ENCODE data around the gene CD320. TPM values are rescaled to one million over a fixed set of nuclear protein-coding genes. Genes with fewer than 3 reads are reported as not detected.
A peak's percentile ranks its signal among the peaks of the same experiment; 100 is the strongest.

The CD320 gene
- polyA plus RNA-seq, 1 donor from 2014 or later: 89.6 TPM

- Histone ChIP-seq H3K9me3 (ENCODE audit: low read length) (no peaks in the 10 kb centered on the region), H3K4me2 (ENCODE audit: low read length) (peak overlapping the region; percentile 68), H3K27ac (ENCODE audit: low read length) (no peak overlapping the region), H3K36me3 (ENCODE audit: insufficient read depth, low read length) (no peaks in the 10 kb centered on the region), H3K79me2 (replicated peaks; ENCODE audit: insufficient read depth, low read length) (peaks cover 29% of the 10 kb centered on the region), H3K9me2 (ENCODE audit: insufficient read depth, low read length) (no peaks in the 10 kb centered on the region), H3K4me3 (ENCODE audit: low read length) (peak overlapping the region; percentile 83), H3K9ac (ENCODE audit: low read length) (peak overlapping the region; percentile 95), H2AFZ (ENCODE audit: low read depth, low read length) (no peak overlapping the region), H3F3A (ENCODE audit: insufficient read depth, low read length, poor library complexity, severe bottlenecking) (no peaks in the 10 kb centered on the region), H4K20me1 (ENCODE audit: insufficient read depth) (peaks cover 6% of the 10 kb centered on the region), H3K27me3 (ENCODE audit: insufficient read depth, low read depth, low read length) (no peaks in the 10 kb centered on the region)
- TF ChIP-seq SMC3 (conservative IDR thresholded peaks at IDR 0.05; ENCODE audit: poor library complexity) (no peak), EZH2 (IDR thresholded peaks at IDR 0.05; ENCODE audit: borderline replicate concordance, insufficient read depth, low read length, poor library complexity, severe bottlenecking) (no peak), REST (IDR thresholded peaks at IDR 0.05; ENCODE audit: borderline replicate concordance) (no peak), TAF1 (IDR thresholded peaks at IDR 0.05; ENCODE audit: low read depth) (no peak), POLR2AphosphoS5 (IDR thresholded peaks at IDR 0.05) (no peak), MXI1 (conservative IDR thresholded peaks at IDR 0.05; ENCODE audit: poor library complexity, severe bottlenecking) (no peak), EP300 (conservative IDR thresholded peaks at IDR 0.05; ENCODE audit: poor library complexity, severe bottlenecking) (no peak), RAD21 (conservative IDR thresholded peaks at IDR 0.05) (no peak)
- TF ChIP-seq, protein P1, sequence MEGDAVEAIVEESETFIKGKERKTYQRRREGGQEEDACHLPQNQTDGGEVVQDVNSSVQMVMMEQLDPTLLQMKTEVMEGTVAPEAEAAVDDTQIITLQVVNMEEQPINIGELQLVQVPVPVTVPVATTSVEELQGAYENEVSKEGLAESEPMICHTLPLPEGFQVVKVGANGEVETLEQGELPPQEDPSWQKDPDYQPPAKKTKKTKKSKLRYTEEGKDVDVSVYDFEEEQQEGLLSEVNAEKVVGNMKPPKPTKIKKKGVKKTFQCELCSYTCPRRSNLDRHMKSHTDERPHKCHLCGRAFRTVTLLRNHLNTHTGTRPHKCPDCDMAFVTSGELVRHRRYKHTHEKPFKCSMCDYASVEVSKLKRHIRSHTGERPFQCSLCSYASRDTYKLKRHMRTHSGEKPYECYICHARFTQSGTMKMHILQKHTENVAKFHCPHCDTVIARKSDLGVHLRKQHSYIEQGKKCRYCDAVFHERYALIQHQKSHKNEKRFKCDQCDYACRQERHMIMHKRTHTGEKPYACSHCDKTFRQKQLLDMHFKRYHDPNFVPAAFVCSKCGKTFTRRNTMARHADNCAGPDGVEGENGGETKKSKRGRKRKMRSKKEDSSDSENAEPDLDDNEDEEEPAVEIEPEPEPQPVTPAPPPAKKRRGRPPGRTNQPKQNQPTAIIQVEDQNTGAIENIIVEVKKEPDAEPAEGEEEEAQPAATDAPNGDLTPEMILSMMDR (IDR thresholded peaks at IDR 0.05; ENCODE audit: poor library complexity, severe bottlenecking): no peak
Observed at GRCh38 chr19:8322638-8322997, 14.5 kb upstream of the CD320 start.

DNA sequence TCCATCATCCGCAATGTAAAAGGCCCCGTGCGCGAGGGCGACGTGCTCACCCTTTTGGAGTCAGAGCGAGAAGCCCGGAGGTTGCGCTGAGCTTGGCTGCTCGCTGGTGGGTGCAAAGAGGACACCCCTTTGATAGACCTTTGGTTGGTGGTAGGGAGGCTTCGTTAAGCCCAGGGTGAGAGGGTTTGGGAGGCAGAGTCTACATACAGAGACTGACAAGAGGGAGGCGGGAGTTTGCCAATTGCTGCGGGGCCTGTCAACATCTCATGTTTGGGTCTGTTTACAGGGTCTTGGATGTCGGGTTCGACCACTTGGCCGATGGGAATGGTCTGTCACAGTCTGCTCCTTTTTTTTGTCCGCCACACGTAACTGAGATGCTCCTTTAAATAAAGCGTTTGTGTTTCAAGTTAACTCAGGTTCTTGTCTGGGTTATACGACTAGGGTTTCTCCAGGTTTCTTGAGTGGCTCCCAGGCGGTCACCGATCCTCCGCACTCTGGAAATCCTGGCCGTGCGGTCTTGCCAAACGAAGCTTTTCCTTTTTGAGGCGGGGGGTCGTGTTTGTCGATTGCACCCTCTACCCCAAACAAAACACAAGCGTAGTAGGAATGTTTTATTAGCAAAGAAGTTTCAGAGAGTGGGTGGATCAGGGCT lies 14.0 kb upstream of the CD320 start:
- H3K27me3 ChIP-seq (ENCODE audit: insufficient read depth, low read depth, low read length): no peaks in the 10 kb centered on the region
- H3F3A ChIP-seq (ENCODE audit: insufficient read depth, low read length, poor library complexity, severe bottlenecking): no peaks in the 10 kb centered on the region
- H3K9me2 ChIP-seq (ENCODE audit: insufficient read depth, low read length): no peaks in the 10 kb centered on the region
- H2AFZ ChIP-seq (ENCODE audit: low read depth, low read length): no peak overlapping the region
- peak overlapping the region; percentile 66 for H3K27ac ChIP-seq (ENCODE audit: low read length)
- peaks cover 29% of the 10 kb centered on the region for H3K79me2 ChIP-seq (replicated peaks; ENCODE audit: insufficient read depth, low read length)
- peak overlapping the region; percentile 68 for H3K4me2 ChIP-seq (ENCODE audit: low read length)
- peak overlapping the region; percentile 95 for H3K9ac ChIP-seq (ENCODE audit: low read length)
- H3K4me3 ChIP-seq (ENCODE audit: low read length): peak overlapping the region; percentile 83
- H3K9me3 ChIP-seq (ENCODE audit: low read length): no peaks in the 10 kb centered on the region
- peaks cover 6% of the 10 kb centered on the region for H4K20me1 ChIP-seq (ENCODE audit: insufficient read depth)
- TF ChIP-seq, protein P1 (IDR thresholded peaks at IDR 0.05; ENCODE audit: poor library complexity, severe bottlenecking): no peak
- peak; percentile 19 for TF ChIP-seq MXI1 (conservative IDR thresholded peaks at IDR 0.05; ENCODE audit: poor library complexity, severe bottlenecking)
- H3K36me3 ChIP-seq (ENCODE audit: insufficient read depth, low read length): no peaks in the 10 kb centered on the region
